AG09309 (cell line): Measurements from ENCODE around the gene DUSP6.

ENCODE experiments used
- DNase-seq: peaks from one replicate; pipeline ENCODE4 v3.0.0-alpha.2; 2010; ENCODE audit warnings: low read depth
- H3K4me3 ChIP-seq: 2 replicates; pipeline ENCODE4 v1.5.1; 2011; ENCODE audit warnings: mild to moderate bottlenecking, low read depth, low read length, moderate library complexity; ENCODE audit not compliant: control insufficient read depth
- CTCF ChIP-seq: IDR thresholded peaks from 2 replicates; pipeline ENCODE4 v1.5.1; 2011; ENCODE audit warnings: mild to moderate bottlenecking, low read depth, low read length, inconsistent platforms; ENCODE audit not compliant: insufficient read depth, control insufficient read depth; ENCODE audit errors: missing control alignments

Gene DUSP6

DNA sequence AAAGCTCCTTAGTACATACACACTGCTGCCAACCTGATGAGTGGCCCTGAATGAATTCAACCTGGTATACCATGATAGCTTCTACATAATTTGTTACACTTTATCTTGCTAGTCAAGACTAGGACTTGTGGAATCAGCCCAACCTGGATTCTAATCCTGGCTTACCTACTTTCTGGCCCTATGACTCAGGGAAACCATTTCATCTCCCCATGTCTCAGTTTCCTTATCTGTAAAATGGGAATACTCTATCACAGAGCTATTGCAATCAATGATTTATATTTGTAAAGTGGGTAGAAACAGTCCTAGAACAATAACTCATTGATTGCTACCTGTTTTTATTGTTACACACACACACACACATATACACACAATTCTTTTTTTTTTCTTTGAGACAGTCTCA is 6.5 kb upstream of the DUSP6 start:
- H3K4me3 ChIP-seq: no peak overlapping the region
- DNase-seq: no peak
- no peak for TF ChIP-seq CTCF

GRCh38 chr12:89357297-89357730 is 5.0 kb upstream of the DUSP6 start:
- H3K4me3 ChIP-seq: no peak overlapping the region
- TF ChIP-seq CTCF: no peak
- no peak for DNase-seq

GRCh38 chr12:89356069-89356665 is 3.9 kb upstream of the DUSP6 start:
- no peak for TF ChIP-seq CTCF
- H3K4me3 ChIP-seq: no peak overlapping the region
- no peak for DNase-seq

DNA sequence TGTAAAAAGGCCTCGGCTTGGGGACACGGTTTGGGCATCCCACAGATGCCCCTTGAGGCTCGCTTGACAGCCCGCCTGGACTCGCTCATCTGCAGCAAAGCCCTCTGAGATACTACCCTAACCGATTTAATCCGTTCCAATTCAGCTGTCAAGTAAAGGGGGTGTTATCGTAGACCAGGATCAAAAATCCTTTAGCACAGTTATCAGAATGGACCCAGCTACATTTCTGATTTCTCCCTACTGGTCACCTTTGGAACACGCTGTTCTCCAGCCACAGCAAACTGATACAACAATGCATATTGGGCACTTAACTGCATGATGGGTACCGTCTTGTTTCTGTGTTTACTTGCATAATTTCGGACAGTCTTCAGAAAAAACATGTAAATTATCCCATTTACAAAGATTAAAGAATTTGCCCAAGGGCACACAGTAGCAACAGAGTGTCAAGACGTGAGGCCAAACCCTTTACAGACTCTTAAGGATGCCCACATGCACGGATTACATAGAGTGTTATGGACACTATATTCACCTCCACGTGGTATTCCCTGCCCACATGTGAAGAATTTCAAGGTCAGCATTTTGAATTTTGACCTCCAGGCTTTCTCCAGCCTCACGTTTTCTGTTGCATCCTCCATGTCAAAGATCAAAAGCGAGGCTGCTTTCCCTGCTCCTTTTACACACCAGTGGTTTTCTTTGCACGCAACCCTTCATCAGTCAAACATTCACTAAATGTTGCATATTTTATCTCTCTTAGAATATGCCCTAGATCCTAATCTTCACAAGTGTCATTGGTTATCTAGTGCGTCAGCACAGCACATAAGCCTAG is 3.2 kb upstream of the DUSP6 start:
- no peak overlapping the region for H3K4me3 ChIP-seq
- DNase-seq: no peak
- no peak for TF ChIP-seq CTCF

GRCh38 chr12:89354612-89355067 is 2.3 kb upstream of the DUSP6 start:
- DNase-seq: no peak
- H3K4me3 ChIP-seq: peak overlapping the region; percentile 68
- no peak for TF ChIP-seq CTCF

DNA sequence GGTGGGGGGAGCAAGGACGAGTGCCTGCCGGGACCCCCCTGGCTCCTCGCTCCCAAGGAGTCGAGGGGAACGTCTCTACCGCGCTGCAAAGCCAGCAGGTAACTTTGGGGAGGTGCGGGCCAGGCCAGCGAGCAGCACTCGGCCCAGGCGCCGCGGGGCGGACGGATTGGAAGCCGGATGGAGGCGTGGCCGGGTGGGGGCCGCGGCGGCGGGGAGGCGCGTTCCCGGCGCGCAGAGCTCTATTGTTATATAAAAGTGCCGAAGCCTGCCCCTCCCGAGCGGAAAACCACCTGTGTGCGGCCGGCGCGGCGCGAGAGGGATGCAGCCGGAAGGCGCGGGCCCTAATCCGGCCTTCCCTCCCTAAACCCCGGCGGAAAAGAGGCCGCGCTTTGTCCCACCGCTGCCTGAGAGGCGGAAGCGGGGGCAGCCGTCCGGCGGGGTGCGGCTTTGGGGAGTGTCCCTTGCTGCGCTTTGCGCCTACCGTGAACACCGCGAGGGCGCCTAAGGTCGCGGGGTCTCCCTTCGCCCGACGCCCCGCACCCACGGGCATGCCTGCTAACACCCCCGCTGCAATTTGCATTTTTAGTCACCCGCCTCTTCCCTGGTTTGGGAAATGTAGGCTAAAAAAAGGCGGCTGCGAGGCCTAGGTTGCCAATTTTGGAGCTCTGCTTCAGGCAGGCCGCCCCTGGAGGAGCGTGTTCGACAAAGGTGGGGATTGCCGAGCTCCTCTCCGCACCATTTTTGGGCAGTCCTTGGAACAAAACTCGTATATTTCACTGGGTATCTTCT is 1.7 kb upstream of the DUSP6 start:
- H3K4me3 ChIP-seq: peak overlapping the region; percentile 68
- DNase-seq: no peak
- TF ChIP-seq CTCF: no peak
